Astrocyte of the cerebellum (primary cell): Measurements from ENCODE around the gene MBOAT7.

Experiments used
- DNase-seq: peaks from one replicate; pipeline ENCODE4 v3.0.0-alpha.2; 2011; ENCODE audit warnings: low read depth
- H3K4me3 ChIP-seq: 2 replicates; pipeline ENCODE4 v1.5.1; 2011; ENCODE audit warnings: mild to moderate bottlenecking, low read depth, low read length, moderate library complexity
- CTCF ChIP-seq: IDR thresholded peaks from 2 replicates; pipeline ENCODE4 v1.5.1; 2012; ENCODE audit warnings: low read length, low read depth, moderate library complexity, mild to moderate bottlenecking; ENCODE audit errors: missing control alignments
- in situ Hi-C: cut with HindIII; loops from 2 replicates; pipeline ENCODE4 v1.10.0; 2017; ENCODE audit warnings: low sequenced_read_pairs

The MBOAT7 gene

GRCh38 chr19:54156953-54157352 lies 32.4 kb downstream of the MBOAT7 start:
- in situ Hi-C loops, result no loop called here
- H3K4me3 ChIP-seq, result no peak overlapping the region
- no peak for DNase-seq
- TF ChIP-seq CTCF, result no peak

DNA sequence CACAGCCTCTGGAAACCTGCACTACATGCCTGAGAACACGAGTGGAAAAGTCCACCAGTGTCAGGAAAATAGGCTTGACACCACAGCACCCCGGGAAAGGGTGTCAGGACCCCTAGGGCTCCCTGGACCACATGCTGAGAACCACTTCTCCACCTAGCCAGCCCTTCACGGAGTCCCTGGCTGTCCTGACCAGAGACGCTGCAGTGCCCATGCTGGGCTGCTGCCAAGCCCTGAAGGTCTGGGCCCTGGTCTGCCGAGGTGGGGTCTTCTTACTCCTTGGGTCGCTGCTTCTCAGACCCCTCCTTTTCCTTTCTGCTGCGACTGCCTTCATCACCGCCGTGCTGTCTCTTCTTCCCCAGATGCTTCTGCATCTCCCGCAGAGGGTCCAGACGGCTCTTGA lies 32.9 kb downstream of the MBOAT7 start:
- in situ Hi-C loops, result no loop called here
- TF ChIP-seq CTCF, result no peak
- DNase-seq, result no peak
- H3K4me3 ChIP-seq, result no peak overlapping the region

GRCh38 chr19:54155694-54156093 lies 33.7 kb downstream of the MBOAT7 start:
- no peak for DNase-seq
- no peak for TF ChIP-seq CTCF
- in situ Hi-C loops, result no loop called here
- H3K4me3 ChIP-seq, result no peak overlapping the region

DNA sequence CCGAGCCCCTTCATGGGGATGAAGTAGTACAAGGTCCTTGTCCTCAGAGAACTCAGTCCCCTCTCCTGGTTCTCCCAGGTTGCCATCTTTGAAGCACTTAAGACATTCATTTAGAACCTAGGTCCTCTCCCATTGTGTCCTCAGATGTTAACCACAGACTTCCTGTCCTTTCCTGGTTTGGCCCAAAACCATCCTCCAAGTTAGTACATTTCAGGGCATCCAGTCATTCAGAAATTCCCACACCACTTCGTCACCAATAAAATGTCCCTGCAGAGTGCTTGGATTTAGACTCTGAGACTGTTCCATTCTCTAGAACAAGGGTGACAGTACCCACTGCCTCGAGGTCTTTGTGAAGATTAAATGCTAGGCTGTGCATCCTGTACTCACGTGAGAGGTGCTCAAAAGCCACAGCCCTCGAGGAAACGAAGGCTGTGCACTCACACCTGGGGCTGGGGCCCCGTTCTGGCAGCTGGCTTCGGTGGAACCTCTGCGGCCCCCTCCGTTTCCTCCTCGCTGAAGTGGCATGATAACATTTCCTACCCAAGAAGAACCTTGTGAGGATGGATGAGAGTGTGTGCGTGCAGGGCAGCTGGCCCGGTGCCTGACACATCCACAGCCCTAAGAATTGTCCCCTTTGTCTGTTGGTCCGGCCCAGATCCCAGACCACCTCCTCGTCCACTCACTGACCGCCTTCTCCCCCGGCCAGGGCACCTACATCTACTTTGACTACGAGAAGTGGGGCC lies 34.6 kb downstream of the MBOAT7 start:
- H3K4me3 ChIP-seq, result no peak overlapping the region
- in situ Hi-C loops, result no loop called here
- no peak for DNase-seq

GRCh38 chr19:54153731-54154326 lies 35.6 kb downstream of the MBOAT7 start:
- H3K4me3 ChIP-seq, result no peak overlapping the region
- in situ Hi-C loops, result no loop called here
- no peak for DNase-seq
- TF ChIP-seq CTCF, result no peak

More for the DNA sequence above, 34.6 kb downstream of the MBOAT7 start:
- no peak for TF ChIP-seq CTCF

DNA sequence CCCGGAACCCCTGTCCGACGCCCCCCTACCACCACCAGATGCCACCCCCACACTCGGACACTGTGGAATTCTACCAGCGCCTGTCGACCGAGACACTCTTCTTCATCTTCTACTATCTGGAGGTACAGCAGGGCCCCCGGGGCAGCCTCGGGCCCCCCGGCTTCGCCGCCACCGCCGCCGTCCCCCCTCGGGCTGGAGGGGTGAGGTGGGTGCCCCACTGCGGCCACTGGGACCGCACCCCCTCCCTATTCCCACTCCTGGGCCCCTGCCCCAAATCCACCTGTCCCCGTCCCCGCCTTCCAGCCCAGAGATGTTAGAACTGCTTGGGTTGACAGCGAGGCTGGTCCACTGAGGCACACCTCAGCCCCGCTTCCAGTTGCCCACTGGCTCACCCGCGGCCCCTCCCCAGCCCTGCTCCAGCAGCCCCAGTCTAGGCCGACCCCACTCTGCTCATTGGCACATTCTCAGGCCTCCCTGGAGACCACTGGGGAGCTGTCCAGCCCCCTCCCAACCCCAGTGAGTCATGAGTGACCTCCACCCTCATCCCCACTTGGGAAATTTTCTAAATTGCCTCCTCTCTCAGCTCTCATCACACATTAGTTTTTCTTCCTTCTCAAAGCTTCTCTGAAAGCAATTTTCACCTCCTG lies 36.4 kb downstream of the MBOAT7 start:
- in situ Hi-C loops, result no loop called here
- H3K4me3 ChIP-seq, result no peak overlapping the region
- DNase-seq, result no peak
- no peak for TF ChIP-seq CTCF
